Smooth muscle cell (in vitro differentiated cells): Measurements from ENCODE around the gene ANO1. TPM values are rescaled to one million over a fixed set of nuclear protein-coding genes. Genes with fewer than 3 reads are reported as not detected.

Experiments used
- DNase-seq: peaks from one replicate; lab custom pipeline; 2025; ENCODE audit not compliant: unreplicated experiment; lab: John Stamatoyannopoulos, UW
- H2AFZ ChIP-seq: fragments of 200-600 bp; sonication (generic); 2 replicates; pipeline ENCODE4 v1.6.0; 2016; ENCODE audit warnings: antibody characterized with exemption, low read depth, mild to moderate bottlenecking
- H3F3A ChIP-seq: fragments of 200-600 bp; sonication (generic); 2 replicates; pipeline ENCODE4 v1.6.0; 2017; ENCODE audit warnings: antibody characterized with exemption, low read depth
- H3K27ac ChIP-seq: fragments of 200-600 bp; sonication (generic); 2 replicates; pipeline ENCODE4 v1.5.1; 2016; ENCODE audit warnings: low read depth, mild to moderate bottlenecking
- H3K27me3 ChIP-seq: fragments of 200-600 bp; sonication (generic); 2 replicates; pipeline ENCODE4 v1.6.1; 2016; ENCODE audit warnings: low read depth, mild to moderate bottlenecking
- H3K36me3 ChIP-seq: fragments of 200-600 bp; sonication (generic); 2 replicates; pipeline ENCODE4 v1.5.1; 2016; ENCODE audit warnings: low read depth
- H3K4me1 ChIP-seq: fragments of 200-600 bp; sonication (generic); 2 replicates; pipeline ENCODE4 v1.5.1; 2016; ENCODE audit warnings: low read depth
- H3K4me2 ChIP-seq: fragments of 200-600 bp; sonication (generic); 2 replicates; pipeline ENCODE4 v1.6.0; 2016; ENCODE audit warnings: mild to moderate bottlenecking
- H3K4me3 ChIP-seq: fragments of 200-600 bp; sonication (generic); 2 replicates; pipeline ENCODE4 v1.5.1; 2016; ENCODE audit warnings: mild to moderate bottlenecking
- H3K79me2 ChIP-seq: fragments of 200-600 bp; sonication (generic); 2 replicates; pipeline ENCODE4 v1.6.0; 2016; ENCODE audit warnings: low read depth, mild to moderate bottlenecking
- H3K9ac ChIP-seq: fragments of 200-600 bp; sonication (generic); 2 replicates; pipeline ENCODE4 v1.6.0; 2016; ENCODE audit warnings: low read depth
- H3K9me3 ChIP-seq: fragments of 200-600 bp; sonication (generic); replicated peaks from 2 replicates; pipeline ENCODE4 v1.5.1; 2016; ENCODE audit warnings: low read depth
- H4K20me1 ChIP-seq: fragments of 200-600 bp; sonication (generic); 2 replicates; pipeline ENCODE4 v1.6.0; 2016; ENCODE audit warnings: low read depth
- WGBS: methylation state at CpG from one replicate; pipeline ENCODE4 v1.1.7; 2016; ENCODE audit warnings: low lambda C conversion rate; 5-methylcytosine and 5-hydroxymethylcytosine counted together
- polyA plus RNA-seq: library from polyadenylated mRNA; unstranded; fragments of >200 nt; fragmentation: Nextera tagmentation; extraction: Ambion mirVana; gene quantifications from 2 replicates; pipeline ENCODE4 v1.2.1, GENCODE V29; 2016
- total RNA-seq: library from RNA; depleted of rRNA; stranded (reverse); fragments of >200 nt; gene quantifications from 2 replicates; pipeline ENCODE4 v1.2.3, GENCODE V29; 2014
- TF ChIP-seq, protein P1 (sequence below): fragments of 200-600 bp; sonication (generic); IDR thresholded peaks from 2 replicates; pipeline ENCODE4 v1.5.1; 2017; ENCODE audit warnings: borderline replicate concordance, mild to moderate bottlenecking, antibody characterized with exemption; ENCODE audit not compliant: insufficient read depth, poor library complexity, severe bottlenecking

The ANO1 gene
- total and polyA plus RNA-seq, 2 experiments from 2014 or later, result 93.4 to 133 TPM

DNA sequence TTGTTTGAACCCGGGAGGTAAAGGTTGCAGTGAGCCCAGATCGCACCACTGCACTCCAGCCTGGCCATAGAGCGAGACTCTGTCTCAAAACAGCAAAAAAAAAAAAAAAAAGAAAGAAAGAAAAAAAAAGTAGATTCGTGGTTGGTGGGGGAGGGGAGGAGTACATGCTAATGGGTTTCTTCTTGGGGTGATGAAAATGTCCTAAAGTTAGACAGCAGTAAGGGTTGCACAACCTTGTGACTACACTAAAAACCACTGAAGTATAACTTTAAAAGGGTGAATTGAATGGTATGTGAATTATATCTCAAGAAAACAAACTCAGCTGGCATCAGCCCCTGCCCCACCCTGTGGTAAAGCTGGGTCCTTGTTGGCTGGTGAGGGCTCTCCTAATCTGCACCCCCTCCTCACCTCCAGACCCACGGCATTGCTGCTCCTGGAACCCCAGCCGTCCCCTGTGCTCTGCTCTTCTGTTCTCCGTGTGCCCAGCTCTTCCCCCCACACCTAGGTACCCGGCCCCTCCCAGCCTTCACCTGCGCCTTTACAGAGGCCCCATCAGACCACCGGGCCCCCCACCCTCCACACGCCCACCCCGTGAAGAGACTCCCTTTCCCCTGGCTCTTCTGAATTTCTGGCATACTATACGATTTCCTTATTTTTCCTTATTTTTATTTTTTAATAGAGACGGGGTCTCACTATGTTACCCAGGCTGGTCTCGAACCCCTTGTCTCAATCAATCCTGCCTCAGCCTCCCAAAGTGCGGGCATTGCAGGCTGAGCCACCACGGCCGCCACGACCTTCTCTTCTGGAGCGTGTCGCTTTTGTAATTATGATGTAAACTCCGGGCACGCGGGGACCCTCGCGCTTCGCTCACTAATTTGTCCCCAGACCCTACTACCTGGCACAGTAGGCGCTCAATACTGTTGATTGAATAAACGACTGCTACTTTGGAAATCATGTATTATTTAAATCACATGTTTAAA is 124.1 kb downstream of the ANO1 start:
- Histone ChIP-seq H3K27me3 (no peaks in the 10 kb centered on the region), H3K27ac (peak overlapping the region; percentile 96), H3K9me3 (no peaks in the 10 kb centered on the region), H3K9ac (peak overlapping the region; percentile 19), H3K79me2 (peaks cover 20% of the 10 kb centered on the region), H3K36me3 (no peaks in the 10 kb centered on the region), H3K4me3 (peak overlapping the region; percentile 93), H3K4me2 (peak overlapping the region; percentile 88), H3F3A (peaks cover 4% of the 10 kb centered on the region), H4K20me1 (peaks cover 28% of the 10 kb centered on the region), H2AFZ (no peak overlapping the region), H3K4me1 (peaks cover 8% of the 10 kb centered on the region)
- no peak for DNase-seq
- 84% methylated on average over 29 of the region's 29 CpGs for WGBS
- TF ChIP-seq, protein P1, sequence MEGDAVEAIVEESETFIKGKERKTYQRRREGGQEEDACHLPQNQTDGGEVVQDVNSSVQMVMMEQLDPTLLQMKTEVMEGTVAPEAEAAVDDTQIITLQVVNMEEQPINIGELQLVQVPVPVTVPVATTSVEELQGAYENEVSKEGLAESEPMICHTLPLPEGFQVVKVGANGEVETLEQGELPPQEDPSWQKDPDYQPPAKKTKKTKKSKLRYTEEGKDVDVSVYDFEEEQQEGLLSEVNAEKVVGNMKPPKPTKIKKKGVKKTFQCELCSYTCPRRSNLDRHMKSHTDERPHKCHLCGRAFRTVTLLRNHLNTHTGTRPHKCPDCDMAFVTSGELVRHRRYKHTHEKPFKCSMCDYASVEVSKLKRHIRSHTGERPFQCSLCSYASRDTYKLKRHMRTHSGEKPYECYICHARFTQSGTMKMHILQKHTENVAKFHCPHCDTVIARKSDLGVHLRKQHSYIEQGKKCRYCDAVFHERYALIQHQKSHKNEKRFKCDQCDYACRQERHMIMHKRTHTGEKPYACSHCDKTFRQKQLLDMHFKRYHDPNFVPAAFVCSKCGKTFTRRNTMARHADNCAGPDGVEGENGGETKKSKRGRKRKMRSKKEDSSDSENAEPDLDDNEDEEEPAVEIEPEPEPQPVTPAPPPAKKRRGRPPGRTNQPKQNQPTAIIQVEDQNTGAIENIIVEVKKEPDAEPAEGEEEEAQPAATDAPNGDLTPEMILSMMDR, result no peak

DNA sequence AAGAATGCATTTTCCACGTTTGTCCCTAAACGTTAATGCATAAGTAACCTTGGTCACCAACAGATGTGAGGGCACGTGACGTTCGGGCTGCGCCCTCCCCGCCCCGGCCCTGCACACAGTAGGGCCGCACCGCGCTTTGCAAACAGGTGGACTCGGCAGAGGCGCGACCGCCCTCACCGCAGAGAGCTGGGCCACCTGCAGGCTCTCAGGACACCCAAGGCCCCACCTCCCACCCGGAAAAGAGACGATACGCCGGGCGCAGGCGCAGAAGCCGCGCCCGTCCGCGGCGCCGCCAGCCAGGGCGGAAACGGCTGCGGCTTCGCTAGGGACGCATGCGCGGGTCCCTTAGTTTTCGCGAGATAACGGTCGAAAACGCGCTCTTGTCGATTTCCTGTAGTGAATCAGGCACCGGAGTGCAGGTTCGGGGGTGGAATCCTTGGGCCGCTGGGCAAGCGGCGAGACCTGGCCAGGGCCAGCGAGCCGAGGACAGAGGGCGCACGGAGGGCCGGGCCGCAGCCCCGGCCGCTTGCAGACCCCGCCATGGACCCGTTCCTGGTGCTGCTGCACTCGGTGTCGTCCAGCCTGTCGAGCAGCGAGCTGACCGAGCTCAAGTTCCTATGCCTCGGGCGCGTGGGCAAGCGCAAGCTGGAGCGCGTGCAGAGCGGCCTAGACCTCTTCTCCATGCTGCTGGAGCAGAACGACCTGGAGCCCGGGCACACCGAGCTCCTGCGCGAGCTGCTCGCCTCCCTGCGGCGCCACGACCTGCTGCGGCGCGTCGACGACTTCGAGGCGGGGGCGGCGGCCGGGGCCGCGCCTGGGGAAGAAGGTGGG is 125.0 kb downstream of the ANO1 start, which contains the start of gene FADD:
FADD (plus strand) TSS at position 377 of the 831 bp plus-strand sequence; CDS start at position 541, 164 bp downstream.
- H3K79me2 ChIP-seq, result peaks cover 21% of the 10 kb centered on the region

DNA sequence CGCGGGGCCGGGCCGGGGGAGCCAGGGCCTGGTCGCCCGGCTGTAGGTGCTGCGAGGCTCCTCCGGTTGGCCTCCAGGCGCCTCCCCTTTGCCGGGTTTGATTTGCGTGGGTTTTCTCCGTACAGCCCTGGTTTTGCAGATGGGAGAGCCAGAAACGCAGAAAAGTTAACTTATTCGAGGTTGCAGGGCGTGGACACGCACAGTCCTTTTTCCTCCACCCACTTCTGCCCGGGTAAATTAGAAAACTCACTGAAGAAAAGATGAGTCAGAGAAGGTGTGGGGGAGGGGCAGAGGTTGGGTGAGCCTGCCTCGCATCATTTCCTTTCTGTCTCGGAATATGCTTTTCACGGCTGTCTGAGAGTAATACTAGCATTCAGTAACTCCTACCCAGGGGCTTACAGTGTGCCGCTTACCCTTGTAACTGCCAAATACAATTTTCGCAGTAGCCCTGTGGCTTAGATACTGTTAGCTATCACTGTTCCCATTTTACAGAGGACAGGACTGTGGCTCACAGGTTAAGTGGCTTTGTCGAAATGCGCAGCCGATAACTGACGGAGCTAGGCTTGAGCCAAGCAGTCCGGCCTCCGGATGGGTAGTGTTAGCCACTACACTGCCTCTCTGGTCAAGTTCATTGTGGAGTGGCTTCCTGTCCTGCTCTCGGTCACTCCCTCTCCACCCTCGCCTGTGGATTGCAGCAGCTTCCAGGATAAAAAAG is 125.8 kb downstream of the ANO1 start:
- H3K4me3 ChIP-seq, result peak overlapping the region; percentile 93
- H4K20me1 ChIP-seq, result peaks cover 46% of the 10 kb centered on the region
- peak overlapping the region; percentile 88 for H3K4me2 ChIP-seq
- H3K9me3 ChIP-seq, result no peaks in the 10 kb centered on the region
- H2AFZ ChIP-seq, result peak overlapping the region; percentile 0
- H3K27ac ChIP-seq, result peak overlapping the region; percentile 96
- no peaks in the 10 kb centered on the region for H3K36me3 ChIP-seq
- H3K9ac ChIP-seq, result peak overlapping the region; percentile 94
- peaks cover 4% of the 10 kb centered on the region for H3F3A ChIP-seq
- H3K79me2 ChIP-seq, result peaks cover 21% of the 10 kb centered on the region
- TF ChIP-seq, protein P1, result no peak
- peak; percentile 46 for DNase-seq
- no peaks in the 10 kb centered on the region for H3K27me3 ChIP-seq
- H3K4me1 ChIP-seq, result peaks cover 8% of the 10 kb centered on the region
- WGBS, result 1% methylated on average over 30 of the region's 30 CpGs

More for the DNA sequence above, 125.0 kb downstream of the ANO1 start, which contains the start of gene FADD:
- Histone ChIP-seq H3K4me2 (peak within 1 kb of the TSS; percentile 88), H3F3A (peaks cover 4% of the 10 kb centered on the region), H3K36me3 (no peaks in the 10 kb centered on the region), H3K4me3 (peak within 1 kb of the TSS; percentile 93), H3K4me1 (peaks cover 8% of the 10 kb centered on the region), H3K9me3 (no peaks in the 10 kb centered on the region), H3K27me3 (no peaks in the 10 kb centered on the region), H2AFZ (peak within 1 kb of the TSS; percentile 0), H3K9ac (peak within 1 kb of the TSS; percentile 94), H4K20me1 (peaks cover 38% of the 10 kb centered on the region), H3K27ac (peak within 1 kb of the TSS; percentile 96)
- TF ChIP-seq, protein P1, result no peak
- DNase-seq, result peak; percentile 71
- under 1% methylated on average over 86 of the region's 91 CpGs for WGBS
